Sigmoid colon (tissue), 4 donors: ENCODE data around the gene GDF7.

ENCODE experiments used
- CTCF ChIP-seq, 4 experiments: fragments of 450-650 bp in 3 of 4; fragments of 200-600 bp in 1 of 4; IDR thresholded peaks; one replicate each; pipeline ENCODE4 v1.5.1; 2016 to 2019; ENCODE audit warnings: antibody characterized with exemption in 4 of 4, mild to moderate bottlenecking in 3 of 4, moderate library complexity in 2 of 4
- EP300 ChIP-seq, 4 donors: sonication (generic); formaldehyde crosslinking; IDR thresholded peaks; one replicate each; pipeline ENCODE4 v1.6.1; 2017; ENCODE audit warnings: antibody characterized with exemption in 4 of 4
- POLR2AphosphoS5 ChIP-seq, 4 donors: sonication (generic); formaldehyde crosslinking; IDR thresholded peaks; one replicate each; pipeline ENCODE4 v1.6.1; 2017; ENCODE audit warnings: antibody characterized with exemption in 4 of 4

DNA sequence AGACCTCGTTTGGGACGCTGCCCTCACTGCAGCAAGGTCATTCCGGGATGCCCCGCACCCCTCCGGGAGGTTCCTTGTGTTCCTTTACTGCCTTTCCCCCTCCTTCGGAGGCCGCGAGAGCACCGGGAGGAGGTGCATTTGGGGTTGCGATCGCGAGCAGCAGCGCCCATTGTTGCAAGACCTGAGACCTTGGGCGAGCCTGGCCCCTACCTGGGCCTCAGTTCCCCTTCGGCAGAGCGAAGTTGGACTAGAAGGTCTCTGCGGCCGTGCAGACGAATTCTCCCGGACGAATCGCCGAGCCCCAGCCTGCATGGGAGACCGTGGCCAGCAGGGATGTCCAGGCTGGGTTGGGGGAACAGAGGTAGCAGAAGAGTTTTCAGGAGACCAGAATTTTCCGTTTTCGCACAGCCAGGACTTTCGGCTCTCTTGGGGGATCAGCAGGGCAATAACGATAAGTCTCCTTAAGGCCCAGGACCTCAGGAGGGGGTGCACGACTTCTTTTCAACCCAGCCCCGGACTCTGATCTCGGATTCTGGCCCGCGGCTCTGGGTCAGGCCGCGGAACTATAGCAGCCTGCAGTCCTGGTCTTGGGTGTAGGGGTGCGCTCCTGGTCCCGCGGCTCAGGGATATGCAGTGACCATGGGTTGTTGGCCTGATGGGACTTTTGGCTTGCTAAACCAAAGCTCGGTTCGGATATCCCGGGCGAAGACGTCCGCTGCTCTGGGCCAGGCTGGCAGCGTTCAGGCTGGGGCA lies 2.8 kb downstream of the GDF7 start:
- no peak for TF ChIP-seq EP300 (IDR thresholded peaks at IDR 0.05)
- TF ChIP-seq POLR2AphosphoS5 (IDR thresholded peaks at IDR 0.05), result no peak
- TF ChIP-seq CTCF (IDR thresholded peaks at IDR 0.05), result no peak
